H9 (cell line): ENCODE results near the gene ITIH4. TPM values are rescaled to one million over a fixed set of nuclear protein-coding genes. Genes with fewer than 3 reads are reported as not detected.

Source experiments
- DNase-seq: peaks from one replicate; pipeline ENCODE4 v3.0.0-alpha.2; 2017
- H2AFZ ChIP-seq: one replicate; pipeline ENCODE4 v1.6.1; 2013; ENCODE audit warnings: mild to moderate bottlenecking, low read length, control low read depth, moderate library complexity
- H2AK5ac ChIP-seq: 2 replicates; pipeline ENCODE4 v1.6.1; 2013; ENCODE audit warnings: low read length, control low read depth, mixed read lengths; ENCODE audit not compliant: insufficient read length
- H2BK120ac ChIP-seq: one replicate; pipeline ENCODE4 v1.6.1; 2013; ENCODE audit warnings: low read depth, mild to moderate bottlenecking, low read length, control low read depth, inconsistent platforms; ENCODE audit not compliant: poor library complexity, severe bottlenecking
- H2BK12ac ChIP-seq: 2 replicates; pipeline ENCODE4 v1.6.1; 2013; ENCODE audit warnings: low read length, control low read depth, mixed read lengths, low read depth; ENCODE audit not compliant: insufficient read length
- H2BK15ac ChIP-seq: 2 replicates; pipeline ENCODE4 v1.6.1; 2013; ENCODE audit warnings: low read depth, low read length, control low read depth
- H2BK20ac ChIP-seq: one replicate; pipeline ENCODE4 v1.6.1; 2013; ENCODE audit warnings: low read depth, mild to moderate bottlenecking, low read length, control low read depth, inconsistent platforms; ENCODE audit not compliant: poor library complexity, severe bottlenecking
- H2BK5ac ChIP-seq: 2 replicates; pipeline ENCODE4 v1.6.1; 2013; ENCODE audit warnings: low read length, control low read depth, mixed read lengths; ENCODE audit not compliant: insufficient read length
- H3K14ac ChIP-seq: 2 replicates; pipeline ENCODE4 v1.6.1; 2013; ENCODE audit warnings: low read length, control low read depth; ENCODE audit not compliant: insufficient read depth
- H3K18ac ChIP-seq: 2 replicates; pipeline ENCODE4 v1.6.1; 2013; ENCODE audit warnings: low read depth, mild to moderate bottlenecking, mixed read lengths, low read length, control low read depth; ENCODE audit not compliant: insufficient read length
- H3K23ac ChIP-seq: 2 replicates; pipeline ENCODE4 v1.6.1; 2013; ENCODE audit warnings: low read length, control low read depth, mixed read lengths, low read depth; ENCODE audit not compliant: insufficient read length
- H3K23me2 ChIP-seq: 2 replicates; pipeline ENCODE4 v1.6.1; 2013; ENCODE audit warnings: low read depth, mild to moderate bottlenecking, mixed read lengths, low read length, control low read depth; ENCODE audit not compliant: insufficient read length, poor library complexity, severe bottlenecking
- H3K27ac ChIP-seq: 2 replicates; pipeline ENCODE4 v1.5.1; 2013; ENCODE audit warnings: low read length, control low read depth, mixed read lengths, low read depth; ENCODE audit not compliant: insufficient read length
- H3K27me3 ChIP-seq: 2 replicates; pipeline ENCODE4 v1.6.1; 2013; ENCODE audit warnings: low read length, control low read depth, inconsistent platforms; ENCODE audit not compliant: insufficient read depth
- H3K4ac ChIP-seq: 2 replicates; pipeline ENCODE4 v1.6.1; 2013; ENCODE audit warnings: low read depth, mild to moderate bottlenecking, control low read depth, inconsistent platforms, low read length, moderate library complexity
- H3K4me1 ChIP-seq: 2 replicates; pipeline ENCODE4 v1.6.1; 2013; ENCODE audit warnings: low read length, control low read depth, inconsistent platforms; ENCODE audit not compliant: insufficient read depth
- H3K4me2 ChIP-seq: 2 replicates; pipeline ENCODE4 v1.6.1; 2013; ENCODE audit warnings: low read length, control low read depth, mixed read lengths; ENCODE audit not compliant: insufficient read length, insufficient read depth
- H3K56ac ChIP-seq: 2 replicates; pipeline ENCODE4 v1.6.1; 2013; ENCODE audit warnings: low read depth, mild to moderate bottlenecking, mixed read lengths, low read length, control low read depth; ENCODE audit not compliant: insufficient read length
- H3K79me1 ChIP-seq: 2 replicates; pipeline ENCODE4 v1.6.1; 2013; ENCODE audit warnings: low read depth, mild to moderate bottlenecking, moderate library complexity, low read length, control low read depth, inconsistent platforms; ENCODE audit not compliant: insufficient read depth, poor library complexity, severe bottlenecking
- H3K79me2 ChIP-seq: 2 replicates; pipeline ENCODE4 v1.6.1; 2013; ENCODE audit warnings: low read length, control low read depth, inconsistent platforms; ENCODE audit not compliant: insufficient read depth
- H3K9ac ChIP-seq: 2 replicates; pipeline ENCODE4 v1.6.1; 2013; ENCODE audit warnings: low read length, control low read depth, mixed read lengths; ENCODE audit not compliant: insufficient read length; ENCODE audit errors: extremely low read depth
- H3K9me3 ChIP-seq: one replicate; pipeline ENCODE4 v1.6.1; 2013; ENCODE audit warnings: low read depth, low read length, inconsistent platforms; ENCODE audit not compliant: control insufficient read depth
- H3T11ph ChIP-seq: one replicate; pipeline ENCODE4 v1.6.1; 2013; ENCODE audit warnings: mild to moderate bottlenecking, low read length, control low read depth, inconsistent platforms
- H4K20me1 ChIP-seq: one replicate; pipeline ENCODE4 v1.6.1; 2013; ENCODE audit not compliant: control insufficient read depth, insufficient read length, insufficient read depth
- H4K5ac ChIP-seq: 2 replicates; pipeline ENCODE4 v1.6.1; 2013; ENCODE audit warnings: low read depth, mild to moderate bottlenecking, mixed read lengths, low read length, control low read depth; ENCODE audit not compliant: insufficient read length
- H4K8ac ChIP-seq: replicated peaks from 2 replicates; pipeline ENCODE4 v1.6.1; 2013; ENCODE audit warnings: low read length, control low read depth, mixed read lengths, low read depth; ENCODE audit not compliant: insufficient read length
- H4K91ac ChIP-seq: 2 replicates; pipeline ENCODE4 v1.6.1; 2013; ENCODE audit warnings: low read depth, mild to moderate bottlenecking, moderate library complexity, mixed read lengths, low read length, control low read depth; ENCODE audit not compliant: insufficient read length
- H3K27ac Mint-ChIP-seq, 3 experiments: 2 replicates in 2 of 3; 3 replicates in 1 of 3; pipeline ENCODE4 v1.8.0; 2020 to 2021; ENCODE audit warnings: mixed read lengths in 3 of 3, mild to moderate bottlenecking in 1 of 3, moderate library complexity in 1 of 3
- H3K27me3 Mint-ChIP-seq: 2 replicates; pipeline ENCODE4 v1.8.0; 2021; ENCODE audit warnings: low read depth, mild to moderate bottlenecking, moderate library complexity, mixed read lengths
- H3K36me3 Mint-ChIP-seq, 3 experiments: 2 replicates in 2 of 3; 3 replicates in 1 of 3; pipeline ENCODE4 v1.8.0; 2020 to 2021; ENCODE audit warnings: low read depth in 3 of 3, mixed read lengths in 3 of 3; ENCODE audit not compliant: insufficient read depth in 1 of 3
- H3K4me1 Mint-ChIP-seq, 2 experiments: 2 replicates each; pipeline ENCODE4 v1.8.0; 2020; ENCODE audit warnings: mixed read lengths in 2 of 2
- H3K4me3 Mint-ChIP-seq, 2 experiments: 2 replicates in 1 of 2; 3 replicates in 1 of 2; pipeline ENCODE4 v1.8.0; 2020 to 2021; ENCODE audit warnings: mild to moderate bottlenecking in 2 of 2, mixed read lengths in 2 of 2, moderate library complexity in 1 of 2
- H3K9me3 Mint-ChIP-seq, 2 experiments: 2 replicates in 1 of 2; 3 replicates in 1 of 2; pipeline ENCODE4 v1.8.0; 2020; ENCODE audit warnings: mild to moderate bottlenecking in 2 of 2, mixed read lengths in 2 of 2, moderate library complexity in 1 of 2
- CTCF ChIP-seq: fragments of 200-600 bp; sonication (generic); conservative IDR thresholded peaks from 3 replicates; pipeline ENCODE4 v1.8.0; 2021; ENCODE audit warnings: antibody characterized with exemption, mild to moderate bottlenecking
- WGBS: extraction: QIAGEN DNeasy Blood & Tissue Kit; methylation state at CpG from one replicate; pipeline ENCODE4 v1.1.7; 2013; ENCODE audit warnings: missing lambda C conversion rate, low lambda C conversion rate, mixed read lengths; ENCODE audit not compliant: insufficient read length; ENCODE audit errors: extremely low coverage; 5-methylcytosine and 5-hydroxymethylcytosine counted together
- total RNA-seq: library from RNA; stranded (reverse); gene quantifications from 2 replicates; pipeline ENCODE4 v1.2.1, GENCODE V29; 2021

Gene ITIH4
- total RNA-seq, 1 experiment from 2014 or later, result 3.0 TPM

GRCh38 chr3:52820736-52821135, 9.7 kb downstream of the ITIH4 start:
- H2AK5ac ChIP-seq, result no peak overlapping the region
- WGBS, result no CpG with 5 or more reads among the region's 11 CpGs
- H2BK12ac ChIP-seq, result no peak overlapping the region
- H3K14ac ChIP-seq, result no peak overlapping the region
- no peak overlapping the region for H3K27ac ChIP-seq
- no peaks in the 10 kb centered on the region for H3K9me3 Mint-ChIP-seq
- H3K27ac Mint-ChIP-seq, result no peak overlapping the region; a peak in 1 of 7 replicates
- H3K79me2 ChIP-seq, result no peaks in the 10 kb centered on the region
- H3K23ac ChIP-seq, result no peak overlapping the region
- H3K79me1 ChIP-seq, result no peaks in the 10 kb centered on the region
- no peak overlapping the region for H3T11ph ChIP-seq
- H2BK5ac ChIP-seq, result no peak overlapping the region
- no peak overlapping the region for H3K4ac ChIP-seq
- H3K9me3 ChIP-seq, result no peaks in the 10 kb centered on the region
- H4K20me1 ChIP-seq, result no peaks in the 10 kb centered on the region
- H3K56ac ChIP-seq, result no peak overlapping the region
- no peak overlapping the region for H4K5ac ChIP-seq
- no peak overlapping the region for H4K91ac ChIP-seq
- H3K4me2 ChIP-seq, result no peak overlapping the region
- no peaks in the 10 kb centered on the region for H3K23me2 ChIP-seq
- H3K4me1 ChIP-seq, result 0 out of 2 replicates have a peak, but pooled peaks cover 4% of the 10 kb centered on the region
- H2AFZ ChIP-seq, result no peak overlapping the region
- H3K27me3 ChIP-seq, result no peaks in the 10 kb centered on the region
- peaks cover 12 to 14% of the 10 kb centered on the region in 2 experiments for H3K4me1 Mint-ChIP-seq
- no peak overlapping the region for H2BK15ac ChIP-seq
- H3K18ac ChIP-seq, result no peak overlapping the region
- H2BK120ac ChIP-seq, result no peak overlapping the region
- no peak overlapping the region; a peak in 1 of 5 replicates for H3K4me3 Mint-ChIP-seq
- no peaks in the 10 kb centered on the region for H3K27me3 Mint-ChIP-seq
- no peak overlapping the region for H4K8ac ChIP-seq
- H3K9ac ChIP-seq, result no peak overlapping the region
- DNase-seq, result peak; percentile 78
- H3K36me3 Mint-ChIP-seq, result no peaks in the 10 kb centered on the region; a peak in 1 of 7 replicates
- peak; percentile 88 for TF ChIP-seq CTCF
- no peak overlapping the region for H2BK20ac ChIP-seq
